Upper lobe of left lung (tissue), 4 donors: Measurements from ENCODE around the gene SOCS7.

Experiments used
- POLR2A ChIP-seq, 4 donors: fragments of 450-650 bp; IDR thresholded peaks; one replicate each; pipeline ENCODE4 v1.5.1; 2016 to 2017; ENCODE audit warnings: antibody characterized with exemption in 4 of 4, mild to moderate bottlenecking in 2 of 4
- POLR2AphosphoS5 ChIP-seq, 2 donors: sonication (generic); formaldehyde crosslinking; IDR thresholded peaks; one replicate each; pipeline ENCODE4 v1.5.1; 2017; ENCODE audit warnings: antibody characterized with exemption in 2 of 2
- TF ChIP-seq, protein P1 (sequence below), 6 experiments: fragments of 450-650 bp in 4 of 6; fragments of 200-600 bp in 2 of 6; sonication (generic) in 2 of 6; IDR thresholded peaks; one replicate each; pipeline ENCODE4 v1.5.1; 2016 to 2019; ENCODE audit warnings: antibody characterized with exemption in 6 of 6

DNA sequence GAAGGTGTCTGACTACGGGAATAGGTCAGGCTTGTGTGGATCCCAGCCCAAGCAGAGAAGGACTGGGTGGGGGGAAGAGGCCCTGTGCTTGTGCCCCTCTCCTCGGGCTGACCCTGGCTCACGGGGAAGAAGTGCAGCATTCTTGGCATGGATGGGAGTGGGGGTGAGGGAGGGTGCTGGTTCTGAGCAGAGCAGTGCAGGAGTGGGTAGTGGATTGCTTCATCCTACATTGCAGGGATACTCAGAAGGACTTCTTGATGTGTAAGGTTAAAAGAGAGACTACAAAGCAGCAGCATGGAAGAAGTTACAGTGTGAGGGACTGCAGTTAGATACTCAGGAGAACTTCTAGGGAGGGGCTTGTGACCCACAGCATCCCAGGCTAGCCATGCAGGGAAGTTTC, 78.7 kb downstream of the SOCS7 start:
- TF ChIP-seq, protein P1, sequence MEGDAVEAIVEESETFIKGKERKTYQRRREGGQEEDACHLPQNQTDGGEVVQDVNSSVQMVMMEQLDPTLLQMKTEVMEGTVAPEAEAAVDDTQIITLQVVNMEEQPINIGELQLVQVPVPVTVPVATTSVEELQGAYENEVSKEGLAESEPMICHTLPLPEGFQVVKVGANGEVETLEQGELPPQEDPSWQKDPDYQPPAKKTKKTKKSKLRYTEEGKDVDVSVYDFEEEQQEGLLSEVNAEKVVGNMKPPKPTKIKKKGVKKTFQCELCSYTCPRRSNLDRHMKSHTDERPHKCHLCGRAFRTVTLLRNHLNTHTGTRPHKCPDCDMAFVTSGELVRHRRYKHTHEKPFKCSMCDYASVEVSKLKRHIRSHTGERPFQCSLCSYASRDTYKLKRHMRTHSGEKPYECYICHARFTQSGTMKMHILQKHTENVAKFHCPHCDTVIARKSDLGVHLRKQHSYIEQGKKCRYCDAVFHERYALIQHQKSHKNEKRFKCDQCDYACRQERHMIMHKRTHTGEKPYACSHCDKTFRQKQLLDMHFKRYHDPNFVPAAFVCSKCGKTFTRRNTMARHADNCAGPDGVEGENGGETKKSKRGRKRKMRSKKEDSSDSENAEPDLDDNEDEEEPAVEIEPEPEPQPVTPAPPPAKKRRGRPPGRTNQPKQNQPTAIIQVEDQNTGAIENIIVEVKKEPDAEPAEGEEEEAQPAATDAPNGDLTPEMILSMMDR (IDR thresholded peaks at IDR 0.05) = no peak
- TF ChIP-seq POLR2A (IDR thresholded peaks at IDR 0.05) (no peak), POLR2AphosphoS5 (IDR thresholded peaks at IDR 0.05) (no peak)
